WERI-Rb-1 (cell line): ENCODE results near the gene NID1.

ENCODE experiments used
- DNase-seq: peaks from one replicate; pipeline ENCODE4 v3.0.0-alpha.2; 2020
- H3K27ac ChIP-seq: fragments of 250-450 bp; sonication (Bioruptor Pico); 2 replicates; pipeline ENCODE4 v1.5.1; 2020; ENCODE audit warnings: mild to moderate bottlenecking, moderate library complexity
- H3K27me3 ChIP-seq: fragments of 250-450 bp; sonication (Bioruptor Pico); 2 replicates; pipeline ENCODE4 v1.5.1; 2021; ENCODE audit warnings: mild to moderate bottlenecking, low read depth, moderate library complexity; ENCODE audit not compliant: insufficient read depth, severe bottlenecking
- H3K36me3 ChIP-seq: fragments of 250-450 bp; sonication (Bioruptor Pico); 2 replicates; pipeline ENCODE4 v1.5.1; 2020; ENCODE audit warnings: mild to moderate bottlenecking, moderate library complexity
- H3K4me3 ChIP-seq: 2 replicates; pipeline ENCODE4 v1.5.1; 2011; ENCODE audit warnings: low read depth, mild to moderate bottlenecking, control low read depth, low read length
- H3K9me3 ChIP-seq: fragments of 250-450 bp; sonication (Bioruptor Pico); 2 replicates; pipeline ENCODE4 v1.5.1; 2021; ENCODE audit warnings: mild to moderate bottlenecking, moderate library complexity; ENCODE audit not compliant: severe bottlenecking
- TF ChIP-seq, protein P1 (sequence below): IDR thresholded peaks from 2 replicates; pipeline ENCODE4 v1.5.1; 2011; ENCODE audit warnings: low read depth, mild to moderate bottlenecking, control low read depth, inconsistent platforms, low read length

The NID1 gene

GRCh38 chr1:236044341-236044740 lies 20.5 kb downstream of the NID1 start:
- H3K36me3 ChIP-seq, result no peaks in the 10 kb centered on the region; the same call in 1 of the 2 replicates
- TF ChIP-seq, protein P1, sequence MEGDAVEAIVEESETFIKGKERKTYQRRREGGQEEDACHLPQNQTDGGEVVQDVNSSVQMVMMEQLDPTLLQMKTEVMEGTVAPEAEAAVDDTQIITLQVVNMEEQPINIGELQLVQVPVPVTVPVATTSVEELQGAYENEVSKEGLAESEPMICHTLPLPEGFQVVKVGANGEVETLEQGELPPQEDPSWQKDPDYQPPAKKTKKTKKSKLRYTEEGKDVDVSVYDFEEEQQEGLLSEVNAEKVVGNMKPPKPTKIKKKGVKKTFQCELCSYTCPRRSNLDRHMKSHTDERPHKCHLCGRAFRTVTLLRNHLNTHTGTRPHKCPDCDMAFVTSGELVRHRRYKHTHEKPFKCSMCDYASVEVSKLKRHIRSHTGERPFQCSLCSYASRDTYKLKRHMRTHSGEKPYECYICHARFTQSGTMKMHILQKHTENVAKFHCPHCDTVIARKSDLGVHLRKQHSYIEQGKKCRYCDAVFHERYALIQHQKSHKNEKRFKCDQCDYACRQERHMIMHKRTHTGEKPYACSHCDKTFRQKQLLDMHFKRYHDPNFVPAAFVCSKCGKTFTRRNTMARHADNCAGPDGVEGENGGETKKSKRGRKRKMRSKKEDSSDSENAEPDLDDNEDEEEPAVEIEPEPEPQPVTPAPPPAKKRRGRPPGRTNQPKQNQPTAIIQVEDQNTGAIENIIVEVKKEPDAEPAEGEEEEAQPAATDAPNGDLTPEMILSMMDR, result no peak

DNA sequence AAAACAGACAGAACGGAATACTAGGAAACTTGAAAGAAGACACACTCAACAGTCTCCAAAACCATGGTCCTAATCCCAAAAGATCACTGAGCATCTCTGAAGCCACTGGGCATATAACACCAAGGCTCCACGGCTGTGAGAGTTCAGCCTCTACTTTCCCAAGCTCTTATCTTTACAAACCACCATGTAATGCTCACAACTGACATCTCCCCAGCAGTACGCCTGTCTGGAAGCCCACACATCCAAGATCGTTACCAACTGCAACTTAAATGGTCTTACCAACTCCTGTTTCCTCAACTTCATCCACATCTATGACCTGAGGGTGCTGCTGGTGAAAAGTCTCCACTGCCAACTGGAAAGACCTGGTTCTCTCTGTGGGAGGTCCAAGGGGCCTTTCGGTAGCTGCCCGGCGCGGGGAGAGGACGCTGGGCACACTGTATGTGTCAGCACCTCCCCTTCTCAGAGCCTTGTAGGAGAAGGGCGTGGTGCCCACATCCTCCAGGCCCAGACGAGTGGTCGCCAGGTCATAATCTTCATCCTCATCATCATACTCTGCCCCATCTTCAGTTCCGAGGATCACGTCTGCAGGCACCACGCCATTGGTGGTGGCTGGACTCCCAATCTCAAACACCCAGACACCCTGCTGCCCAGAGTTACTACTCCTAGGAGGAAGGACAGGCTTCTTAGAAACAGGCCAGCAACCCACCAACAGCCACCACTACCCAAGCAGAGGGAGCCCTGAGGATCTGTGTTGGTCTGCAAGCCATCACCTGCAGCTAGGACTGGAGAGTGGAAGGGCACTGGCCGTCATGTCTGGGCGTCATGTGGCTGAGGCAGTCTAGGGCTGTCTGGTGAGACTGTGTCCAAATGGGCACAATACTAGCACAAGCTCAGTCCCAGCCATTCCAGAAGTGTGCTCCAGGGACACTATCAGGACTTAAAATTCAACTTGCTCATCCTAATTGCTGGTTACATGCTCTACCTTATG lies 23.0 kb downstream of the NID1 start:
- TF ChIP-seq, protein P1, result no peak
- H3K27ac ChIP-seq, result no peak overlapping the region
- H3K27me3 ChIP-seq, result no peaks in the 10 kb centered on the region
- no peaks in the 10 kb centered on the region for H3K9me3 ChIP-seq
- no peaks in the 10 kb centered on the region; the same call in 1 of the 2 replicates for H3K36me3 ChIP-seq
- H3K4me3 ChIP-seq, result no peak overlapping the region
- DNase-seq, result no peak

More at GRCh38 chr1:236044341-236044740, 20.5 kb downstream of the NID1 start:
- no peak overlapping the region for H3K4me3 ChIP-seq
- no peak for DNase-seq
- no peaks in the 10 kb centered on the region for H3K27me3 ChIP-seq
- no peak overlapping the region for H3K27ac ChIP-seq
- H3K9me3 ChIP-seq, result no peaks in the 10 kb centered on the region

- Histone ChIP-seq H3K27me3 (no peaks in the 10 kb centered on the region), H3K4me3 (no peak overlapping the region), H3K9me3 (no peaks in the 10 kb centered on the region), H3K36me3 (no peaks in the 10 kb centered on the region), H3K27ac (no peak overlapping the region)
- no peak for DNase-seq
- TF ChIP-seq, protein P1, result no peak
Measured at GRCh38 chr1:236039740-236040685, 24.9 kb downstream of the NID1 start.

DNA sequence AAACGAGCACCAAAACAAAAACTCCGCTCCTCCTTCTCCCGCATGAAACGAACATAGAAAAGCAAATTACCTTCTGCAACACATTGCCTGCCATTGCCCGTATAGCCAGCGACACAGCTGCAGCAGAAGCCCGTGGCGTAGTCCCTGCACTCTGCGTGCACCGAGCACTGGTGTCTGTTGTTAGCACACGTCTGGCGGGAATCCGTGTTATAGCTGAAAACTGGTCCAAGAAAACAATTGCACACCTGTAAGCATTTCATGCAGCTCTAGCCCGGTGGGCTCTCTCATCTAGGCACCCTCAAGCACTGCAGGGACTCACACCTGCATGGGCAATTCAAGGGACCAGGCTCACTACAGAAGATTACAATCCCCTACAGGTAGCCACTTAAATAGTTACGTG lies 26.9 kb downstream of the NID1 start:
- DNase-seq, result no peak
- Histone ChIP-seq H3K9me3 (no peaks in the 10 kb centered on the region), H3K4me3 (no peak overlapping the region), H3K27me3 (no peaks in the 10 kb centered on the region), H3K27ac (no peak overlapping the region), H3K36me3 (no peaks in the 10 kb centered on the region)
- TF ChIP-seq, protein P1, result no peak

- H3K36me3 ChIP-seq, result no peaks in the 10 kb centered on the region
- TF ChIP-seq, protein P1, result no peak
- H3K27me3 ChIP-seq, result no peaks in the 10 kb centered on the region
- no peak overlapping the region for H3K4me3 ChIP-seq
- DNase-seq, result no peak
- H3K27ac ChIP-seq, result no peak overlapping the region
- H3K9me3 ChIP-seq, result no peaks in the 10 kb centered on the region
Measured at GRCh38 chr1:236035681-236036101, 29.2 kb downstream of the NID1 start.
